Gastroesophageal sphincter (tissue), 4 donors: ENCODE data around the gene IDH3A. TPM values are rescaled to one million over a fixed set of nuclear protein-coding genes. Genes with fewer than 3 reads are reported as not detected.

Source experiments
- ATAC-seq: fragments of 150-250 bp; one replicate; pipeline ENCODE4 v1.9.1; 2016; ENCODE audit warnings: mild to moderate bottlenecking, moderate library complexity
- H3K27ac ChIP-seq, 4 donors: fragments of 200-600 bp; sonication (generic) in 3 of 4; 1 replicate in 3 of 4; 2 replicates in 1 of 4; pipeline ENCODE4 v1.5.1; 2016 to 2019
- H3K27me3 ChIP-seq: fragments of 200-600 bp; sonication (generic); one replicate; pipeline ENCODE4 v1.5.1; 2019
- H3K36me3 ChIP-seq, 2 donors: fragments of 200-600 bp; sonication (generic); one replicate each; pipeline ENCODE4 v1.5.1; 2019; ENCODE audit warnings: control low read depth in 1 of 2
- H3K4me1 ChIP-seq, 3 donors: fragments of 200-600 bp; sonication (generic); 1 replicate in 2 of 3; 2 replicates in 1 of 3; pipeline ENCODE4 v1.5.1; 2016 to 2019; ENCODE audit warnings: control low read depth in 2 of 3
- H3K4me3 ChIP-seq, 2 donors: fragments of 200-600 bp; sonication (generic); one replicate each; pipeline ENCODE4 v1.5.1; 2019; ENCODE audit warnings: mild to moderate bottlenecking in 1 of 2, moderate library complexity in 1 of 2
- H3K9me3 ChIP-seq, 3 donors: fragments of 200-600 bp; sonication (generic); one replicate each; pipeline ENCODE4 v1.5.1; 2017 to 2019; ENCODE audit warnings: control low read depth in 2 of 3
- EP300 ChIP-seq: sonication (generic); formaldehyde crosslinking; IDR thresholded peaks from one replicate; pipeline ENCODE4 v1.6.1; 2017; ENCODE audit warnings: antibody characterized with exemption, mild to moderate bottlenecking
- POLR2A ChIP-seq, 2 donors: fragments of 450-650 bp; IDR thresholded peaks; one replicate each; pipeline ENCODE4 v1.6.1; 2017; ENCODE audit warnings: antibody characterized with exemption in 2 of 2, mild to moderate bottlenecking in 2 of 2, moderate library complexity in 1 of 2
- POLR2AphosphoS5 ChIP-seq: sonication (generic); formaldehyde crosslinking; IDR thresholded peaks from one replicate; pipeline ENCODE4 v1.6.1; 2017; ENCODE audit warnings: antibody characterized with exemption
- WGBS, 2 donors: methylation state at CpG; one replicate each; pipeline ENCODE4 v1.1.5; 2018; ENCODE audit warnings: low coverage in 1 of 2; 5-methylcytosine and 5-hydroxymethylcytosine counted together
- total RNA-seq, 4 donors: library from RNA; depleted of rRNA; stranded (reverse); fragments of >200 nt; gene quantifications; one replicate each; pipeline ENCODE4 v1.1.0, GENCODE V29; 2016
- TF ChIP-seq, protein P1 (sequence below), 4 experiments: fragments of 200-600 bp in 2 of 4; fragments of 450-650 bp in 2 of 4; sonication (generic) in 1 of 4; IDR thresholded peaks; one replicate each; pipeline ENCODE4 v1.5.1; 2017 to 2019; ENCODE audit warnings: antibody characterized with exemption in 4 of 4, mild to moderate bottlenecking in 2 of 4, moderate library complexity in 2 of 4

The IDH3A gene
- total RNA-seq, 4 donors from 2014 or later = 81.1 to 129 (median 97.0) TPM

DNA sequence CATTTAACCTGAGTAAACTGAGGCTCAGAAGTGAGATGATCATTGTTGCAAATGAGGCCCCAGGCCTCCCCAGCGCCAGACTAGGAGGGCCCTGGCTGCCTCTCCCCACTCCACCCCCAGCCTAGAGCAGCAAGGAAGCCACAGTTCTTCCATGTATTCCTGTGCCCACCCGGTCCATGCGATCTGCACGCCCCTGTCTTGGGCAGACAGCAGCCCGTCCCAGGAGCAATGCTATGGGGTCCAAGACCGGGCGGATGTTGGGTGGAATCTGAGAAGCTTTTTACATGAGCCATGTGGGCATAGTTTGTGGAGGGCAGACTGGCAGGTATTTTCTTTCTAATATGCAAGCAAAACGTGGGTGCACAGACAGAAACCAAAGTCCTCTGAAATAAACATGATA is 41.7 kb upstream of the IDH3A start:
- Histone ChIP-seq H3K27me3 (no peaks in the 10 kb centered on the region), H3K4me1 (peaks cover 0 to 4% (median 0%) of the 10 kb centered on the region in 3 donors), H3K27ac (no peak overlapping the region), H3K4me3 (no peak overlapping the region), H3K9me3 (no peaks in the 10 kb centered on the region), H3K36me3 (no peaks in the 10 kb centered on the region)
- WGBS, 2 donors = 40 to 94% methylated on average over 1 to 2 of the region's 8 CpGs
- TF ChIP-seq EP300 (no peak), POLR2A (IDR thresholded peaks at IDR 0.05) (no peak), POLR2AphosphoS5 (no peak)
- TF ChIP-seq, protein P1, sequence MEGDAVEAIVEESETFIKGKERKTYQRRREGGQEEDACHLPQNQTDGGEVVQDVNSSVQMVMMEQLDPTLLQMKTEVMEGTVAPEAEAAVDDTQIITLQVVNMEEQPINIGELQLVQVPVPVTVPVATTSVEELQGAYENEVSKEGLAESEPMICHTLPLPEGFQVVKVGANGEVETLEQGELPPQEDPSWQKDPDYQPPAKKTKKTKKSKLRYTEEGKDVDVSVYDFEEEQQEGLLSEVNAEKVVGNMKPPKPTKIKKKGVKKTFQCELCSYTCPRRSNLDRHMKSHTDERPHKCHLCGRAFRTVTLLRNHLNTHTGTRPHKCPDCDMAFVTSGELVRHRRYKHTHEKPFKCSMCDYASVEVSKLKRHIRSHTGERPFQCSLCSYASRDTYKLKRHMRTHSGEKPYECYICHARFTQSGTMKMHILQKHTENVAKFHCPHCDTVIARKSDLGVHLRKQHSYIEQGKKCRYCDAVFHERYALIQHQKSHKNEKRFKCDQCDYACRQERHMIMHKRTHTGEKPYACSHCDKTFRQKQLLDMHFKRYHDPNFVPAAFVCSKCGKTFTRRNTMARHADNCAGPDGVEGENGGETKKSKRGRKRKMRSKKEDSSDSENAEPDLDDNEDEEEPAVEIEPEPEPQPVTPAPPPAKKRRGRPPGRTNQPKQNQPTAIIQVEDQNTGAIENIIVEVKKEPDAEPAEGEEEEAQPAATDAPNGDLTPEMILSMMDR (IDR thresholded peaks at IDR 0.05) = no peak
- ATAC-seq = no peak

DNA sequence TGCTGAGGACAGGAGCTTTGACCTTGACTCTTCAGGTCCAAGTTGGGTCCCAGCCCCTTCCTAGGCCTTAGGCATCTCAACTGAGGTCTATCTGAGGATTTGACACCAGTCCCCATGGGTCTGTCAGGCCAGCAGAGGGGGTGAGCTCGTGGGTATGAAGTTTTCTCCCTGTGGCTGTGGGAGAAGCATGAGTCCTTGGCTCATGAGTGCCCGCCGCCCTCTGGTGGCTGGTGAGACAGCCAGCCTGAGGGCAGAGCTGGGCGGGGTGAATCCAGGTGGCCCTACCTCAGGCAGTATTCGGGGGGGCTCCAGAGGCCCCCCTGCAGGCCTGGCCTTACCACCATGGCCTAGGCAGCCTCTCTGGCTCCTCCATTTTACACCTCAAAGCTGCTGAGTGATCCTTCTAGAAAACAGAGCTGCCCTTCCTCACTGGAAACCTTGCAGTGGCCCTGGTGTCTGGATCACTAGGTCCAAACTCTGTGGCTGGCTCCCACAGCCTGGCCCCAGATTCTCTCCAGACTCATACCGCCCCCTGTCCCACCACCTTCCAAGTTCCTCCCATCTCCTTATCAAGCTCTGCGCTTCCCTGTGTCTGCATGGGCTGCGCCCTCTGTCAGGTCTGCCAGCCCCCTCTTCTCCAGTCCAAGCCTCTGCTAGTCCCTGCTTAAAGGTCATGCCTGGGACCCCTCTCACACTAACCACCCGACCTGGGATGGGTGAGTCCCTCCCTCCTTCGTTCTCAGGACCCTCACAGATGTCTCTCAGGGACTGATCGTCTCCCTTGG is 40.7 kb upstream of the IDH3A start:
- H3K27me3 ChIP-seq = no peaks in the 10 kb centered on the region
- WGBS, 2 donors = 63% methylated on average over 2 of the region's 11 CpGs
- no peak overlapping the region for H3K27ac ChIP-seq
- no peak overlapping the region for H3K4me3 ChIP-seq
- ATAC-seq = peak; percentile 83
- H3K9me3 ChIP-seq = no peaks in the 10 kb centered on the region
- H3K4me1 ChIP-seq = peaks cover 0 to 4% (median 0%) of the 10 kb centered on the region in 3 donors
- H3K36me3 ChIP-seq = no peaks in the 10 kb centered on the region
- TF ChIP-seq EP300 = no peak
- TF ChIP-seq, protein P1 (IDR thresholded peaks at IDR 0.05) = peak in 3 of 4 experiments; percentile 95 to 97 (median 97)

DNA sequence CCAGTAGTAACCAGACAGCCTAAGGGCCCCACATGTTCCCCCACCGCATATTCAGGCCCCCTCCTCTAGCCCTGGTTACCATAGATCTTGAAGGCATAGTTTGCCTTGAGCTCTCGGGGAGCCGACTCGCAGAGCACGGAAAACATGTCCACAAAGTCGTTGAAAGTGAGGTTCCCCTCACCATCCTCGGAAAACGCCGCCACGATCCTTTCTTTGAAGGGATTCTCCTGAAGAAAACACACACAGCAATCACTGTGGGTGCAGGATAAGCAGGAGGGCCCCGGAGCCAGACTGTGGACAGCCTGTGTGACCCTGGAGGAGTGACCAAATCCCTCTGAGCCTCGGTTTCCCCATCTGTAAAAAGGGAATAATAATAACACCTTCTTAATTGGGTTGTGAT is 40.0 kb upstream of the IDH3A start:
- TF ChIP-seq EP300 = no peak
- TF ChIP-seq POLR2A (IDR thresholded peaks at IDR 0.05) = no peak
- TF ChIP-seq POLR2AphosphoS5 = no peak
- TF ChIP-seq, protein P1 (IDR thresholded peaks at IDR 0.05) = no peak
- H3K4me1 ChIP-seq = peaks cover 0 to 4% (median 0%) of the 10 kb centered on the region in 3 donors
- H3K36me3 ChIP-seq = no peaks in the 10 kb centered on the region
- H3K27me3 ChIP-seq = no peaks in the 10 kb centered on the region
- no peak overlapping the region for H3K27ac ChIP-seq
- WGBS, 2 donors = 100% methylated on average over 2 of the region's 12 CpGs; no CpG with 5 or more reads in 1 of the 2 donors
- no peak for ATAC-seq
- H3K4me3 ChIP-seq = no peak overlapping the region
- no peaks in the 10 kb centered on the region for H3K9me3 ChIP-seq

DNA sequence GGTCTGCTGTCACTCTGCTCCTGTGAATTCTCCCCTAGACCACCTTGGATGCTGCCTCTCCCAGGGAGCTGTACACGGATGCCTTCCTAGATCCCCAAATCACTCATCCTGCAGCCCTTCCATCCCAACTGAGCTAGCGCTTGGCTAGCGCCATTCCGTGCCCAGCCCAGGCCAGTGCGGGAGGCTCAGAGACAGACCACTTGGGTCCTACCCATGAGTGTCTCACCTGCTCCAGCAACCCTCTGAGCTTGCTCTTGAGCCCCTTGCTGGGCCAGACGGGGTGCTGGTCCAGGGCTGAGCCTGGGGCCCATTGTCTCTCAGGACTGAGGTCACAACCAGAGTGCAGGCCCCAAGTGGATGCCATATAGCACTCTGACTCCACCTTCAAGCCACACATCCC is 39.1 kb upstream of the IDH3A start:
- TF ChIP-seq EP300 (no peak), POLR2AphosphoS5 (no peak), POLR2A (IDR thresholded peaks at IDR 0.05) (no peak)
- TF ChIP-seq, protein P1 (IDR thresholded peaks at IDR 0.05) = no peak
- Histone ChIP-seq H3K27ac (no peak overlapping the region), H3K27me3 (no peaks in the 10 kb centered on the region), H3K4me1 (peaks cover 0 to 4% (median 0%) of the 10 kb centered on the region in 3 donors), H3K4me3 (no peak overlapping the region), H3K36me3 (no peaks in the 10 kb centered on the region), H3K9me3 (no peaks in the 10 kb centered on the region)
- WGBS, 2 donors = no CpG with 5 or more reads among the region's 6 CpGs
- ATAC-seq = no peak

DNA sequence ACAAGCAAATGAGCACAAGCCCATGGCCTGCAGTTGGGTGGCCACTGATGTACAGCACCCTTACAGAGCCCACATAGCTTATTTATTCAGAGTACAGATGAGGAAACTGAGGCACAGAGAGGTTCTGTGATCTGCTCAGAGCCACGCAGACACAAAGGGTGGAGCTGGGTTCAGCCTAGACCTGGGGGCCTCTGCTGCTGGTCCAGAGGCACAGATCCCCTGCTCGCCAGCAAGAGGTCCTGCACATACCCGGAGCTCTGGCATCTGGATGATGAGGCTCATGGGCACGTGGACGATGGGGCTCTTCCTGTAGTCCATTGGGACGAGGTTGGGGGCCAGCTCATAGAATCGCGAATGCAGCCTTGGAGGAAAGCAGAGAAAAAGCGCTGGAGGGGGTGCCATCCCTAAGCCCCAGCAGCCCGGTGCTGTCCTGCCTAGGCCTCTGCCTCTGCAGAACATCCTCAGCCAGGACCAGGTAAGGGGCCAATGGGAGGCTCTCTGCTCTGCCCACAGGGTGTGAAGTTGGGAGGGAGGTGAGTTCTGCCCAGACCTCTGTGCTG is 38.2 kb upstream of the IDH3A start:
- 85% methylated on average over 5 of the region's 10 CpGs; no CpG with 5 or more reads in 1 of the 2 donors for WGBS, 2 donors
- Histone ChIP-seq H3K27ac (no peak overlapping the region), H3K9me3 (no peaks in the 10 kb centered on the region), H3K4me3 (no peak overlapping the region), H3K27me3 (no peaks in the 10 kb centered on the region), H3K4me1 (peaks cover 0 to 4% (median 0%) of the 10 kb centered on the region in 3 donors), H3K36me3 (no peaks in the 10 kb centered on the region)
- no peak for ATAC-seq
- no peak for TF ChIP-seq EP300
- TF ChIP-seq, protein P1 (IDR thresholded peaks at IDR 0.05) = no peak
- TF ChIP-seq POLR2AphosphoS5 = no peak
- no peak for TF ChIP-seq POLR2A (IDR thresholded peaks at IDR 0.05)
